GM12891 (cell line): Measurements from ENCODE around the gene ATP6AP1.

ENCODE experiments used
- PAX5 ChIP-seq: IDR thresholded peaks from 2 replicates; pipeline ENCODE4 v1.6.1; 2011; ENCODE audit warnings: low read length, moderate library complexity, mild to moderate bottlenecking; ENCODE audit not compliant: insufficient read depth, severe bottlenecking
- POLR2A ChIP-seq: IDR thresholded peaks from 2 replicates; pipeline ENCODE4 v1.6.1; 2011; ENCODE audit warnings: low read depth, low read length, control low read depth
- POLR2AphosphoS5 ChIP-seq: IDR thresholded peaks from 2 replicates; pipeline ENCODE4 v1.6.1; 2011; ENCODE audit warnings: low read depth, low read length, control low read depth
- POU2F2 ChIP-seq: IDR thresholded peaks from 2 replicates; pipeline ENCODE4 v1.6.1; 2011; ENCODE audit warnings: low read depth, mild to moderate bottlenecking, control low read depth, low read length, moderate library complexity
- TAF1 ChIP-seq: IDR thresholded peaks from 2 replicates; pipeline ENCODE4 v1.6.1; 2011; ENCODE audit warnings: low read depth, low read length, control low read depth

DNA sequence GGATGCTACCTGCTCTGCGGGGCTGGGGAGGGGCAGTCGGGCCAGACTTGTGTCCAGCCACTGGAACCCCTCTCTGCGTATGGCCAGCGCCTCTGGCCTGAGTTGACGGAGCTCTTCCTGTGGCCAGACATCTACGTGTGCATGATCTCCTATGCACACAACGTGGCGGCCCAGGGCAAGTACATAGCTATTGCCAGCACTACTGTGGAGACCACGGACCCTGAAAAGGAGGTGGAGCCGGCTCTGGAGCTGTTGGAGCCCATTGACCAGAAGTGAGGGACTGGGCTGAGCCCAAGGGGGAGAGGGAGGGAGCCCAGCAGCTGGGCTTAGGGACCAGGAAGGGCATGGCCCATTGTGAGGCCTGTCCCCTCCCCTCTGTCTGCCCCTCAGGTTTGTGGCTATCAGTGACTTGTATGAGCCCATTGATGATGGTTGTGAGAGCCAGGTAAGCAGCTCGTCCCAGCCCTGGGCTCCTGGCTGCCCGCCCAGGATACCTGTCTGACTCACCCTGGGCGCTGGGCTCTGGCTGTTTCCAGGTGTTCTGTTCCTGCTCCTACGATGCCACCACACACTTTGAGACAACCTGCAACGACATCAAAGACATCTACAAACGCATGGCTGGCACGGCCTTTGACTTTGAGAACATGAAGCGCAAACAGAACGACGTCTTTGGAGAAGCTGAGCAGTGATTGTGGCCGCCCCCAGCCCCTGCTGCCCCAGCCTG, 13.7 kb downstream of the ATP6AP1 start:
- TF ChIP-seq POLR2AphosphoS5 (no peak), POLR2A (no peak), TAF1 (no peak), PAX5 (no peak), POU2F2 (no peak)
